ENCODE measurements around the gene IQCF5.
"Not testable (repeated sequence)": the region's sequence is repeated elsewhere in the genome, so short reads cannot be mapped to it uniquely, and the experiment has no call there.

The IQCF5 gene

GRCh38 chr3:51875501-51875900, at the start of gene IQCF5:
IQCF5 (minus strand) TSS chr3:51875601; CDS start chr3:51875531, 70 bp downstream.
- Histone ChIP-seq H3K9me3 (ENCODE audit: control insufficient read depth in 1 of 2, low read length in 2 of 2) (no peaks in the 10 kb centered on the region), H3K4me3 (ENCODE audit: low read depth in 1 of 2, low read length in 2 of 2) (no peak within 1 kb of the TSS), H3K27ac (ENCODE audit: low read length) (no peak within 1 kb of the TSS), H3K4me1 (ENCODE audit: control insufficient read depth in 1 of 2, insufficient read depth in 2 of 2, low read length in 2 of 2) (no peaks in the 10 kb centered on the region), H3K27me3 (ENCODE audit: low read depth, low read length) (no peaks in the 10 kb centered on the region), H3K36me3 (ENCODE audit: control insufficient read depth in 1 of 2, insufficient read depth in 2 of 2, low read length in 2 of 2) (no peaks in the 10 kb centered on the region)

- H3K27me3 ChIP-seq (ENCODE audit: low read depth, low read length) = no peaks in the 10 kb centered on the region
- H3K27ac ChIP-seq (ENCODE audit: low read length) = no peak overlapping the region
- no peaks in the 10 kb centered on the region for H3K4me1 ChIP-seq (ENCODE audit: control insufficient read depth in 1 of 2, insufficient read depth in 2 of 2, low read length in 2 of 2)
- no peaks in the 10 kb centered on the region for H3K36me3 ChIP-seq (ENCODE audit: control insufficient read depth in 1 of 2, insufficient read depth in 2 of 2, low read length in 2 of 2)
- H3K4me3 ChIP-seq (ENCODE audit: low read depth in 1 of 2, low read length in 2 of 2) = no peak overlapping the region
- no peaks in the 10 kb centered on the region for H3K9me3 ChIP-seq (ENCODE audit: control insufficient read depth in 1 of 2, low read length in 2 of 2)
Observed at GRCh38 chr3:51921081-51921578, 45.7 kb upstream of the IQCF5 start.

- H3K4me1 ChIP-seq (ENCODE audit: control insufficient read depth in 1 of 2, insufficient read depth in 2 of 2, low read length in 2 of 2) = no peaks in the 10 kb centered on the region
Observed at GRCh38 chr3:51916418-51916817, 41.0 kb upstream of the IQCF5 start.

GRCh38 chr3:51908026-51908425, 32.6 kb upstream of the IQCF5 start:
- Histone ChIP-seq H3K27me3 (ENCODE audit: low read depth, low read length) (no peaks in the 10 kb centered on the region), H3K4me1 (ENCODE audit: control insufficient read depth in 1 of 2, insufficient read depth in 2 of 2, low read length in 2 of 2) (no peaks in the 10 kb centered on the region), H3K9me3 (ENCODE audit: control insufficient read depth in 1 of 2, low read length in 2 of 2) (peaks cover 0 to 6% of the 10 kb centered on the region in 2 donors), H3K27ac (ENCODE audit: low read length) (no peak overlapping the region), H3K4me3 (ENCODE audit: low read depth in 1 of 2, low read length in 2 of 2) (no peak overlapping the region), H3K36me3 (ENCODE audit: control insufficient read depth in 1 of 2, insufficient read depth in 2 of 2, low read length in 2 of 2) (no peaks in the 10 kb centered on the region)

More at GRCh38 chr3:51916418-51916817, 41.0 kb upstream of the IQCF5 start:
- H3K9me3 ChIP-seq (ENCODE audit: control insufficient read depth in 1 of 2, low read length in 2 of 2) = no peaks in the 10 kb centered on the region
- H3K27me3 ChIP-seq (ENCODE audit: low read depth, low read length) = no peaks in the 10 kb centered on the region
- no peak overlapping the region for H3K4me3 ChIP-seq (ENCODE audit: low read depth in 1 of 2, low read length in 2 of 2)
- H3K27ac ChIP-seq (ENCODE audit: low read length) = no peak overlapping the region
- H3K36me3 ChIP-seq (ENCODE audit: control insufficient read depth in 1 of 2, insufficient read depth in 2 of 2, low read length in 2 of 2) = no peaks in the 10 kb centered on the region

- Histone ChIP-seq H3K9me3 (ENCODE audit: control insufficient read depth in 1 of 2, low read length in 2 of 2) (peaks cover 0 to 6% of the 10 kb centered on the region in 2 donors), H3K27me3 (ENCODE audit: low read depth, low read length) (no peaks in the 10 kb centered on the region), H3K27ac (ENCODE audit: low read length) (no peak overlapping the region), H3K4me3 (ENCODE audit: low read depth in 1 of 2, low read length in 2 of 2) (no peak overlapping the region), H3K4me1 (ENCODE audit: control insufficient read depth in 1 of 2, insufficient read depth in 2 of 2, low read length in 2 of 2) (no peaks in the 10 kb centered on the region), H3K36me3 (ENCODE audit: control insufficient read depth in 1 of 2, insufficient read depth in 2 of 2, low read length in 2 of 2) (no peaks in the 10 kb centered on the region)
Observed at GRCh38 chr3:51904034-51904823, 28.8 kb upstream of the IQCF5 start.

GRCh38 chr3:51902361-51902760, 27.0 kb upstream of the IQCF5 start:
- not testable (repeated sequence) for H3K27me3 ChIP-seq (ENCODE audit: low read depth, low read length); H3K9me3 ChIP-seq (ENCODE audit: control insufficient read depth in 1 of 2, low read length in 2 of 2); H3K27ac ChIP-seq (ENCODE audit: low read length); H3K36me3 ChIP-seq (ENCODE audit: control insufficient read depth in 1 of 2, insufficient read depth in 2 of 2, low read length in 2 of 2); H3K4me3 ChIP-seq (ENCODE audit: low read depth in 1 of 2, low read length in 2 of 2); H3K4me1 ChIP-seq (ENCODE audit: control insufficient read depth in 1 of 2, insufficient read depth in 2 of 2, low read length in 2 of 2)

GRCh38 chr3:51900043-51900442, 24.6 kb upstream of the IQCF5 start:
- not testable (repeated sequence) for H3K36me3 ChIP-seq (ENCODE audit: control insufficient read depth in 1 of 2, insufficient read depth in 2 of 2, low read length in 2 of 2); H3K27ac ChIP-seq (ENCODE audit: low read length); H3K4me1 ChIP-seq (ENCODE audit: control insufficient read depth in 1 of 2, insufficient read depth in 2 of 2, low read length in 2 of 2)

GRCh38 chr3:51897391-51897790, 22.0 kb upstream of the IQCF5 start:
- no peaks in the 10 kb centered on the region for H3K27me3 ChIP-seq (ENCODE audit: low read depth, low read length)
- no peaks in the 10 kb centered on the region for H3K9me3 ChIP-seq (ENCODE audit: control insufficient read depth in 1 of 2, low read length in 2 of 2)
- no peaks in the 10 kb centered on the region for H3K36me3 ChIP-seq (ENCODE audit: control insufficient read depth in 1 of 2, insufficient read depth in 2 of 2, low read length in 2 of 2)
- H3K4me1 ChIP-seq (ENCODE audit: control insufficient read depth in 1 of 2, insufficient read depth in 2 of 2, low read length in 2 of 2) = no peaks in the 10 kb centered on the region
- H3K4me3 ChIP-seq (ENCODE audit: low read depth in 1 of 2, low read length in 2 of 2) = no peak overlapping the region
- no peak overlapping the region for H3K27ac ChIP-seq (ENCODE audit: low read length)

More at GRCh38 chr3:51900043-51900442, 24.6 kb upstream of the IQCF5 start:
- H3K4me3 ChIP-seq (ENCODE audit: low read depth in 1 of 2, low read length in 2 of 2); H3K27me3 ChIP-seq (ENCODE audit: low read depth, low read length); H3K9me3 ChIP-seq (ENCODE audit: control insufficient read depth in 1 of 2, low read length in 2 of 2): not testable (repeated sequence)

GRCh38 chr3:51896607-51897305, 21.4 kb upstream of the IQCF5 start:
- Histone ChIP-seq H3K4me1 (ENCODE audit: control insufficient read depth in 1 of 2, insufficient read depth in 2 of 2, low read length in 2 of 2) (no peaks in the 10 kb centered on the region), H3K27me3 (ENCODE audit: low read depth, low read length) (no peaks in the 10 kb centered on the region), H3K36me3 (ENCODE audit: control insufficient read depth in 1 of 2, insufficient read depth in 2 of 2, low read length in 2 of 2) (no peaks in the 10 kb centered on the region), H3K27ac (ENCODE audit: low read length) (no peak overlapping the region), H3K4me3 (ENCODE audit: low read depth in 1 of 2, low read length in 2 of 2) (no peak overlapping the region), H3K9me3 (ENCODE audit: control insufficient read depth in 1 of 2, low read length in 2 of 2) (no peaks in the 10 kb centered on the region)

- Histone ChIP-seq H3K9me3 (ENCODE audit: control insufficient read depth in 1 of 2, low read length in 2 of 2) (no peaks in the 10 kb centered on the region), H3K27ac (ENCODE audit: low read length) (no peak overlapping the region), H3K4me1 (ENCODE audit: control insufficient read depth in 1 of 2, insufficient read depth in 2 of 2, low read length in 2 of 2) (no peaks in the 10 kb centered on the region), H3K4me3 (ENCODE audit: low read depth in 1 of 2, low read length in 2 of 2) (no peak overlapping the region), H3K36me3 (ENCODE audit: control insufficient read depth in 1 of 2, insufficient read depth in 2 of 2, low read length in 2 of 2) (no peaks in the 10 kb centered on the region), H3K27me3 (ENCODE audit: low read depth, low read length) (no peaks in the 10 kb centered on the region)
Observed at GRCh38 chr3:51894939-51895338, 19.5 kb upstream of the IQCF5 start.

- Histone ChIP-seq H3K4me3 (ENCODE audit: low read depth in 1 of 2, low read length in 2 of 2) (no peak overlapping the region), H3K27ac (ENCODE audit: low read length) (no peak overlapping the region), H3K27me3 (ENCODE audit: low read depth, low read length) (no peaks in the 10 kb centered on the region), H3K36me3 (ENCODE audit: control insufficient read depth in 1 of 2, insufficient read depth in 2 of 2, low read length in 2 of 2) (no peaks in the 10 kb centered on the region), H3K4me1 (ENCODE audit: control insufficient read depth in 1 of 2, insufficient read depth in 2 of 2, low read length in 2 of 2) (no peaks in the 10 kb centered on the region), H3K9me3 (ENCODE audit: control insufficient read depth in 1 of 2, low read length in 2 of 2) (no peaks in the 10 kb centered on the region)
Observed at GRCh38 chr3:51894391-51894790, 19.0 kb upstream of the IQCF5 start.
